HG03097 (cell line): Measurements from ENCODE around the gene CDC14B.
"Not testable (repeated sequence)": the region's sequence is repeated elsewhere in the genome, so short reads cannot be mapped to it uniquely, and the experiment has no call there.

Experiments used
- ATAC-seq: cut with Tn5 transposase; IDR thresholded peaks from one replicate; pipeline ENCODE4 v1.9.1; 2021; ENCODE audit not compliant: unreplicated experiment, low FRiP score

The CDC14B gene

GRCh38 chr9:96553070-96553469 lies 66.6 kb downstream of the CDC14B start:
- no peak for ATAC-seq

GRCh38 chr9:96551403-96551802 lies 68.2 kb downstream of the CDC14B start:
- no peak for ATAC-seq

- ATAC-seq, result no peak
These were observed 69.0 kb downstream of the CDC14B start for GRCh38 chr9:96550659-96551058.

- ATAC-seq, result not testable (repeated sequence)
These were observed 76.5 kb downstream of the CDC14B start for GRCh38 chr9:96543131-96543530.

- no peak for ATAC-seq
These were observed 79.5 kb downstream of the CDC14B start for GRCh38 chr9:96540106-96540505.

GRCh38 chr9:96532173-96532572 lies 87.5 kb downstream of the CDC14B start:
- ATAC-seq, result no peak

- no peak for ATAC-seq
These were observed 94.9 kb downstream of the CDC14B start for GRCh38 chr9:96524764-96525163.

GRCh38 chr9:96524045-96524444 lies 95.6 kb downstream of the CDC14B start:
- ATAC-seq, result no peak

- ATAC-seq, result no peak
These were observed 96.3 kb downstream of the CDC14B start for GRCh38 chr9:96523374-96523773.

GRCh38 chr9:96522366-96522765 lies 97.3 kb downstream of the CDC14B start:
- ATAC-seq, result no peak

- no peak for ATAC-seq
These were observed 99.9 kb downstream of the CDC14B start for GRCh38 chr9:96519787-96520186.

GRCh38 chr9:96519095-96519494 lies 100.5 kb downstream of the CDC14B start:
- ATAC-seq, result no peak

GRCh38 chr9:96515621-96516470 lies 103.8 kb downstream of the CDC14B start:
- no peak for ATAC-seq

- no peak for ATAC-seq
These were observed 104.9 kb downstream of the CDC14B start for GRCh38 chr9:96514800-96515158.

- no peak for ATAC-seq
These were observed 105.4 kb downstream of the CDC14B start for GRCh38 chr9:96514108-96514799.

- ATAC-seq, result no peak
These were observed 106.0 kb downstream of the CDC14B start for GRCh38 chr9:96513622-96514021.

- ATAC-seq, result no peak
These were observed 107.4 kb downstream of the CDC14B start for GRCh38 chr9:96512240-96512639.

GRCh38 chr9:96510258-96510657 lies 109.4 kb downstream of the CDC14B start:
- no peak for ATAC-seq

GRCh38 chr9:96509848-96510247 lies 109.8 kb downstream of the CDC14B start:
- ATAC-seq, result no peak

GRCh38 chr9:96509026-96509425 lies 110.6 kb downstream of the CDC14B start:
- ATAC-seq, result no peak

- no peak for ATAC-seq
These were observed 111.3 kb downstream of the CDC14B start for GRCh38 chr9:96508227-96508940.
